ENCODE results near the gene PRKAG1.
"Not testable (repeated sequence)": the region's sequence is repeated elsewhere in the genome, so short reads cannot be mapped to it uniquely, and the experiment has no call there.

The PRKAG1 gene

DNA sequence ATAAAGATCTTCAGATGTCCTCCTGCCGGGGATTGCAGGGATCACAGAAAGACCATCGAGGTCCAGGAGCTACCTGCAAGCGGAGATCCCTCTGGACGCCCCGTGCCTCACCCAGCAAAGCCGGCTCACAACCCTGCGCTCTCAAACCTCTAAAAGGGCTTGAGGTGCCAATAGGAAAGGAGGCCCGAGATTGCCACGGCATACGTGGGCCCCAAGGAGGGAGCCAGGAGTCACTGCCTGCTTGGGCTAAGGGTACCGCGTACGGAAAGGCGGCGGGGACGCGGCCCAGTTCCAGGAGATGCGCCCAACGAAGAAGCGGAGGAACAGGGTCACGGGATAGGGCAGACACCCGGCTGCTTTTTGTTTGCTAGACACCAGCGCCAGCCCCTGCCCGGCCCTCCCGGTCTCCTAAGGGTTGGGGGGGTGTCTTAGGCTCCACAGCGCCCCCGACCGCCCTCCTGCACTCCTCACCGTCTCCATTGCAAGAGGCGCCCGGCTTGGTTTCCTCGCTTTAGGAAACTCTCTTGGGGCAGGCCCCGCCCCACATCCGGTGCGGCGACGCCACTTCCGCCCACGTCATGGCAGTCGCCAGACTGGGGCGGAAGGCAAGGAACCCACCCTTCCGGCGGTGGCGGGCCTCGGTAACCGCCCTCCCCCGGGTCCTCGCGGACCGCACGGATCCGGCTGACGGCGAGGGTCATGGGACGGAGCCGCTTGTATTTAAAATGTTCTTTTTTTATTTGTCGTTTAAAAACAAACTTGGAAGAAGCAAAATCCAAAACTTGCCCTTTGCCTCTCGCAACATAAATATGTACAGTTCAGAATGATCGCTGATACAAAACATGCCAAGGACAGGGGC lies at the start of gene PRKAG1:
Gene PRKAG1 (minus strand): TSS at position 516 of the 859 bp plus-strand sequence. CDS start 36 bp downstream, at position 480.
- peak; percentile 95 for DNase-seq (ENCODE audit: low read depth, low spot score)

DNA sequence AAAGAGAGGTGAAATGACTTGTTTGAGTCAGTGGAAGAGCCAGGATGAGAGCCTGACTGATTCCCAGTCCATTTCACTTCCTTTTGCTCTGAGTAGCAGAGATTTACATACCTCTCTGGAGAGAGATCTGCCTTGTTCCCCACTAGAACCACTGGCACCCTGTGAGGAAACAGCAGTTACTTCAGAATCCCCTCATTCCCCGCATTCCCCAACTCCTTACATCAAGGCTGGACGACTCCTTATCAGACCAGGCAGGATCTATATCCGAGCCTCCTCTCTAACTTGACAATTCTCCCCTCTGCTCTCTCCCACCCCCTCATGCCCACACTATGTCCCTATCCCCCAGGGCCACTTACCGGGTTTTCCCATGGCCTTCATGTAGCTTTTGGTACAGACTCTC lies 47.5 kb upstream of the PRKAG1 start:
- DNase-seq (ENCODE audit: low read depth, low spot score), result no peak

DNA sequence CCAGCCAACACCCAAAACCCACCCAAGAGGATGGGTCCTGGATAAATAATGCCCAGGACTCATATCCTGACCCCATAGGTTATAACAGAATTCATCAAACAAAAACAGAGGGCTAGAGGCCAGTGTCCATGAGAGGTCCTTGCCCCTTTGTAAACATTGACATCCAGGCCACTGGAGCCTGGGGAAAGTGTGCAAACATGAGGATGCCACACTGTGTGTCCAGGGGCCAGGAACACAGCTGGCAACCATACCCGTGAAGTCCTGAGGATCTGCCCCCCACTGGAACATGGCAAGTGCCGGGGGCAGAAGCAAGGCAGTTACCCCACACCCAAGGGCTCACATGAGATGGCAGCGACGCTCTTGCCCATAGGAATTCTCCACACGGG lies 46.2 kb upstream of the PRKAG1 start:
- no peak for DNase-seq (ENCODE audit: low read depth, low spot score)

DNA sequence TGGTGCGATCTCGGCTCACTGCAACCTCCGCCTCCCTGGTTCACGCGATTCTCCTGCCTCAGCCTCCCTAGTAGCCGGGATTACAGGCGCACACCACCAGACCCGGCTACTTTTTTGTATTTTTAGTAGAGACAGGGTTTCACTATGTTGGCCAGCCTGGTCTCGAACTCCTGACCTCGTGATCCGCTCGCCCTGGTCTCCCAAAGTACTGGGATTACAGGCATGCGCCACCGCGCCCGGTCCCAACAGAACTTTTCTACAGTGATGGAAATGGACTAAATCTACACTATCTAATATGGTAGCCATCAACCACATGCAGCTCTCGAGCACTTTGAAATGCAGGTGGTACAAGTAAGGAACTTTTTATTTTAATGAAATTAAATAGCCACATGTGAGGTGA lies 43.3 kb upstream of the PRKAG1 start:
- not testable (repeated sequence) for DNase-seq (ENCODE audit: low read depth, low spot score)

DNA sequence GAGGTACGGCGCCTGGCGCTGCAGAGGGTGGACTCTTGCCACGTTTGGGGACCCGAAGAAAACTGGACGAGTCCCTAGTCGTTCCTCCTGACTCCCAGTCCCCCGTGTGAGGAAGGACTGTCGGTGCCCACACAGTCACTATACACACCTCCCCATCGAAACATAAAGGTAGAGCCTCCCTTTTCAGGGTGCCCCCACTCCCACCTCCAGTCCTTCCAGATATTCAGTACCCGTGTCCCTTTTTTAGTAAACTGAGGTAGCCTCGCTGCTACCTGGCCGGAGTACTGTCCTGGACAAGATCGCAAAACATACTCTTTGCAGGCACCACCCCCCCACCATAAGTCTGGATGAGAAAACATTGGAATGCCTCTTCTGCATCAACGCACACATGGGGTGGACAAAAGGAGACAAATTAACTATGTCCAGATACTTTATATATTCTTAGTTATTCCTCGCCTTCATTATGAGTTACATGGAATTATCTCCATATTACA lies 42.6 kb upstream of the PRKAG1 start:
- DNase-seq (ENCODE audit: low read depth, low spot score), result no peak

DNA sequence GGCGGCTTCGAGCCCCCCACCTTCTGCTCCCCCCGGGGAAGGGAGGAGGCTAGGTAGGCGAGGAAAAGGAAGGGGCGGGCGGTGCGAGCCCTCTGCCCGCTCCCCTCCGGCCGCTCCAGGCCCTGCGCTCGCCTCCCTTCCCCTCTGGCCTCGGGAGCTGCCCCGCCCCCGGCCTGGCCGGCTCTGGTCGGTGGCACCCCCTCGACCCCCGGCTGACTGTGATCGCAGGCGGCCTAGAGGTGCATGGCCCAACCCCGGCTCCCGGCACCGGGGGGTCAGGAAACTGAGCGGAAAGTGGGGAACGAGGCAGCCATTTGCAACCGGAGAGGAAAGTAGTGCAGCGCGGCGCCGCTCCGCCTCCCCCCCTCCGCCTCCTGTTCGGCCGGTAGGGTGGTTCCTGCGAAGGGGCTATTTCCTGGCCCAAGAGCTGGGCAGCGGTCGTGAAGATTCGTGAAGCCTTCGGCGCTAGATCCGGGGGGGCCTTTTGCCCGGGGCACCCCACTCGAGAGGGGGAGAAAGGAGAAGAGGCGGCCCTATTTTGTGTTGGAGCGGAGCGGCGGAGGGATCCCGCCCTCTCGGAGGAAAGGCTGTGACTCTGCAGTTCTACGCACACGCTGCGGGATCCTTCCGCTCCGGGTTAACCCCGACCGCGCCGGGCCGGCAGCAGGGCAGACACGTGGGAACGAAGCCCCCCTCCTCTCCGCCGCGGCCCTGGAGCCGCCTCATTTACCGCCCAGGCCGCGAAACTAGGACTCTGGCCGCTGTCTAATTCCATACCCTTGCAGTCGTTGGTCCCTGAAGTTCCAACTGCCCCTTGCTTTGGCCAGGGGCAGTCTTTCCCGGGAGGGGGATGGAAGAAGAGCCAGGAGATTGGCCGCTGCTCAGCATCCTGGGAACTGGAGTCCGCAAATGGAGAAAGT lies 41.9 kb upstream of the PRKAG1 start, which contains the start of gene KMT2D:
Gene KMT2D (minus strand): TSS at position 558 of the 920 bp plus-strand sequence. CDS start 5,470 bp downstream, outside the sequence.
- peak; percentile 85 for DNase-seq (ENCODE audit: low read depth, low spot score)

DNA sequence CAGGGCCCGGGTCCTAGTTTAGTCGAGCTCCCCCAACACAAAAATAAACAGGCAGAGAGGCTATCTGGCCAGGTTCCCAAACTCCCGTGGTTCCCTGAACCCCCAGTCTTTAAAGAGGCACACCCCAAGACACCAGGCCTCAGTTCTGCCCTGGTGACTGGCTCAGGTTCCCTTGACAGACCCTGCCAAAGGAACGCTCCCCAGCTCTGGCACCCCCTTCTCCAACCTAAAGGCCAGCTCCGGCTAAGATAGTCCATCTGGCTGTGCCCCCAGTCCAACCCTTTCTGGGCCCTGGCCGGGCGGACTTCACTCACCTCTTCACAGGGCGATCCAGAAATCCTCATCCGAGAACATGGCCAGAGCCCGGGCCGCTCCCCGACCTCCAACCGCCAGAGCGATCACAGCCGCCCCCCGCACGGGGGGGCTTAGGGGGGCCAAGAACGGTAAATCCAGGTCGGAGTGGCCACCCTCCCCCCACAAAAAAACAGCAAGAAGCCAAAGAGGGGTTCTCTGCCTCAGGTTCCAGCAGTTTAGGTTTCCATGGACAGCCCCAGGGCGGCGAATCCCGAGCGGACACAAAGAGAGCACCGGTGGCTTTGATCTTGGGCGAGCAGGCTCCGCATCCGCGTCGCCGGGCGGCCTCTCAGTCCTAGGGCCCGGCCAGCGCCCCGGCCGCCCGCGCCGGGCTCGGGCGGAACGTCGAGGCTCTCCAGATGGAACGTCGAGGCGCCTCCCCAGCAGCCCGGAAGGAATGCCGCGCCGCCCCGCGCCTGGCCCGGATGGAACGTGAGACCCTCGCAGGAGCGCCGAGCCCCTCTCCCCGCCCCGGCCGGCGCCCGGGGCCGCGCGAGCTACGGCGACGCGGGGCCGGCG lies 41.0 kb upstream of the PRKAG1 start:
- DNase-seq (ENCODE audit: low read depth, low spot score), result no peak

DNA sequence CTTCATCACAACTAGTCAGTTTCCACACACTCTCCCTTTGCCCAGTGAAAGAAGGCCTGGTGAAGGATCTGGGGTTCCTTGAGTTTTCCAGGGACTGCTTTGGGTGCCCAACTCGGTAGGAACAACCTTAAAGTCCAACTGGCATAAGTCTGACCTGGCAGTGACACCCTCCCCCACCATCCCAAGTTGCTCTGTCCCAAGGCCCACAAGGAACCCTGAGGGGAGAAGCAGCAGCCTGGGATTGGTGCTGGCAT lies 40.4 kb upstream of the PRKAG1 start:
- DNase-seq (ENCODE audit: low read depth, low spot score), result no peak

DNA sequence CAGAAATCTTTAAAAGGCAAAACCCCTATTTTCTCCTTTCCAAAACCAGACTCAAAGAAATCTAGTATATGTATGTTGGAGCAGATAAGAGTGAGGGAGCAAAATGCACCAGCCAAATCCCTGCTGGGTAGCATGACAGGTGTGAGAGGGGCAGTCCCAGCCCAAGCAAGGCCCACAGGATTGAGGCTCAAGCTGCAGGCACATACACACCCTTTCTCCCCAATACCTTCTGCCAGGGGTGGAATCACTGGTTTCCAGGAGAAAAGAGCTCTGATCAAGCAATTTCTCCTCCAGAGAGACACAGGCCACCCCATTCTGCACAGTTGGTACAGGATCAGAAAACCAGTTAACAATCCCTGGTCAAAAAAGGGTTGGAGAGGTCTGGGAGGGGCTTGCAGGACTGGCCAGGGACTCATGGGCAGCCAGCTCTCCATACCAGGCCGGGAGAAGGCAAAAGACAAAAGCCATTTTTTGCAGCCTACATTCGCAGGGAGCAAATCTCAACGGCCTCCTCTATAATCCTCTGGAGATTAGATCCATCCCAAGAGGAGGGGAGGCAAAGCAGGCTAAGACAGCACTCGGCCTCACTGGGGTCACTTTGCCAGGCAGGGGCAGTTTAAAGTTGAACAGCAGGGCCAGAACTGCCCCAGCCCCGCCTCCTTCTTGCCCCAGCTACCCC lies 39.9 kb upstream of the PRKAG1 start:
- no peak for DNase-seq (ENCODE audit: low read depth, low spot score)

DNA sequence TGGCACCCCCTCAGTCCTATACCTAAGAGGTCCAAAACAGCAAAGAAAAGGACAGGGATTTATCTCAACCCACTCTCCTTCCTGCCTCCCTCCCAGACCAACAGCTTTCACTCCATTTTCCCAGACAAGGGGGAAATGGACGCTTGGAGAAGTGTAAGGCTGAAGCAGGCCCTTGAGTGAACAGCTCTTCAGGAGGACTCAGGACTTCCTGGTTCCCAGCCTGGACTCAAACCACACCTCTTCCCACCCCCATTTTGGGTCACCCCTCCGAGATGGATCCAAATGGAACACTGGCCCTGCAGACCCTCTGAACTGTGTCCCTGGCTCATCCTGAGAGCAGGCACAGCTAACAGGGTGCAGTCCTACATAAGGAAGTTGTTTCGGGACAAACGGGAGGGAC lies 39.3 kb upstream of the PRKAG1 start:
- no peak for DNase-seq (ENCODE audit: low read depth, low spot score)

DNA sequence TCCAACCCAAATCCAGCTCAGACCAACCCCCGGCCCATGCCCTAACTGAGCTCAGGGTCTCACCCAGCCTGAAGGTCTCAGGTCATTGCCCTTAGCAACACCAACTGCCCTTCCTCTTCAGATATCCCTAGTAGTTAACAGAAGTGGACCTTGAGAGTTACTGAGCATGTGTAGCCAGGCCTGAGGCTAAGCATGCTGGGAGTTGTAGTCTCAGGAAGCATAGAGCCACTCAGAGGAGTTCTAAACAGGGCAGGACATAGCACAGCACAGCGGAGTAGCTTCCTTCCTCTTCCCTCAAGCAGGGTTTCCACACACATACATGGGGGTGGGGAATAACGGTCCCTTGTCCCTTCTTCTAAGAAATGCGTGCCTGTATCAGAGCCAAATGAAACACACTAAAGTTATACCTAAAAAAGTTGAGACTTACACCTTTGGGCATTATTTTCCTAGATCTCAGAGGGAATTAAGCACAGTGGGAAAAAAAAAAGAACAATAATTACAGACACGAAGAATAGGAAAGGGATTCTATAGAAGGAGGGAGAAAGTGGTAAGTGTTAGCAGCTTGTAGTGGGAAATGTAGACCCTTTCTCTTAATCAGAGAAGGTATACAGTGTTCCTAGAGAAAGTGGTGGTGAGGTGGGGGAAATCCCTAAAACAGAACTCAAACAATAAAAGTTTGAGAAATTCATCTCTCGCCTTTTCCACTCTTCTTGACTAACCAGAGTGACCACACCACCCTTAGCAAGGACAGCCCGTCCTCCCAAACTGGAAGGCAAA lies 37.6 kb upstream of the PRKAG1 start:
- no peak for DNase-seq (ENCODE audit: low read depth, low spot score)

DNA sequence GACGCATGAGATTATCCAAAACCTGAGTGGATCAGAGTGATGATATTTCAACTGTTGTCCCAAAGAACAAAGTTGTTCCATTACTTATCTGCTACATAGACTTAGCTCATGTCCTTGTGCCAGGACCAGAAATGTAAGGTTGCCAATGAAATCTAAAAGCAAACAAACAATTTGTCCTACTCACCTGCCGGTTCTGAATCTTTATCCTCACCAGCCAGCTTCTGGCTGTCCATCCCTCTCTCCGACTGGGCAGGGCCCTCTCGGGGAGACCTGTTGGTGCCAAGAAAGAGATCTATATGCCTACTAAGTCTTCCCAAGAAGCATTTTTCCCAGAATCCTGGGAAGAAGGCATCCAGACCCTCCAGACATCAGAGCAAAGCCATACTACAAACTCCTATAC lies 36.5 kb upstream of the PRKAG1 start:
- DNase-seq (ENCODE audit: low read depth, low spot score), result no peak

DNA sequence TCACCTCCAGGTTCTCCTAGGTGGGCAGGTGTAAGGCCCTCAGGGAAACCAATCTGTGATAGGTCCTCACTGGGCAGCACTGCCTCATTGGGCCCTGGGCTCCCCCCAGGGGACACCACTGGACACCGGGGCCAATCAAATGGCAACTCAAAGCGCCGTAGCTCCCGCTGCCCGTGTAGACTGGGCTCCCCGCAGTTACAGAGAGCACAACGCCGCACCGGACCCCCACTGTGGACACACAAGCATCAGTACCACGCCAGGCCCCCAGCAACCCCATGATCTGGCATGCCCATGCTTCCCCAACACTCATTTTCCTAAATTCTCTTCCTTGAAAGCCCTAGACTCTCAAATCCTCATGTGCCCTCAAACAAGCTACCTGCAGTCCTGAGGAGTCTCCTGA lies 35.9 kb upstream of the PRKAG1 start:
- DNase-seq (ENCODE audit: low read depth, low spot score), result no peak

DNA sequence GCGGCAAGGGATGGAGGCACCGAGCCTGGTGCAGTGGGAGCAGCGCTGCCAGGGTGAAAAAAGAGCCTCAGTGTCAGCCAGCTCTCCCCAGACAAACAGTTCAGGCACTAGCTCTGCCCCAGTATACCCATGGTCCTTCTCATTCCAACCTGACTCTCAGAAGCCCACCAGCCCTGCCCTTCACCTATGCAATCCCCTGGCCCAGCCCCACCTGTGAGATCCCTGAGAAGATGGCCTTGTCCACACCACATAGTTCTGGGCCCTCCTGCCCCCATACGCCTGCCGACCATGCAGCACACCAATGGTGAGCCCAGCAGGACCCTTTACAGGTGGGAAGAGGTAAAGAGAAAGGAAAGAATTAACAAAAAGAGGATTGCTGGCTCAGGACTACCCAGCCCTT lies 35.5 kb upstream of the PRKAG1 start:
- no peak for DNase-seq (ENCODE audit: low read depth, low spot score)

DNA sequence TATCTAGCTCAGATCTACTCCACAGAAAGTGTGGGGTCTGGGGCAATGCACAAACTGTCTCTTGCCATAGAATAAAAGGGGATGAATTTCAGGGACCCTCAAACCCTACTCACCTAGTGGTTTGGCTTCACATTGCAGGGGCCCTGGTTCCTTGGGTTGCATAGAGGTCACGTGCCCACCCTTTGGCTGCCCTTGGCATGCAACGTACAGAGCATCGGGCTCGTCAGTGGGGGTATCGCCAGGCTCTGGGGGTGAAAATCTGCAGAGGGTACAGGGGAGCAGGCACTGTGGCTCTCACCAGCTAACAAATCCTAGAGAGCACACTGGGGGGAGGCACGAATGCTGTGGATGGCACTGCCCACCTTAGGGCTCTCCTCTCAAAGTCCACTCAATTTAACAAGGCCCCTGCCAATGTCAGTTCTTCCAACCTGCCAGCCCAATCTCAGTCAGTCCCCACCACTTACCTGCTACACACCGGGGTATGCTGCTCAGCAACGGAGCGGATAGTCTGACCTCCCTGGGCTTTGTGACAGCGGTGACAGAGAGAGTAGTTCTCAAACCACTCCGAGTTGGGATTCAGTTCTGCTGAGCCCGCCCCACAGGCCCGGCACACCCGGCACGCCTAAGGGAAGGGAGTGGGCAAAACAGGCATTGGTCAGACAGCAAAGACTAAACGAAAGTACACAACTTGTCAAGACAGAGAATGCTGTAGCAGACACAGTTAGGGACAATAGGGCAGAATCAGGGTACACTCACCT lies 34.1 kb upstream of the PRKAG1 start:
- DNase-seq (ENCODE audit: low read depth, low spot score), result no peak

DNA sequence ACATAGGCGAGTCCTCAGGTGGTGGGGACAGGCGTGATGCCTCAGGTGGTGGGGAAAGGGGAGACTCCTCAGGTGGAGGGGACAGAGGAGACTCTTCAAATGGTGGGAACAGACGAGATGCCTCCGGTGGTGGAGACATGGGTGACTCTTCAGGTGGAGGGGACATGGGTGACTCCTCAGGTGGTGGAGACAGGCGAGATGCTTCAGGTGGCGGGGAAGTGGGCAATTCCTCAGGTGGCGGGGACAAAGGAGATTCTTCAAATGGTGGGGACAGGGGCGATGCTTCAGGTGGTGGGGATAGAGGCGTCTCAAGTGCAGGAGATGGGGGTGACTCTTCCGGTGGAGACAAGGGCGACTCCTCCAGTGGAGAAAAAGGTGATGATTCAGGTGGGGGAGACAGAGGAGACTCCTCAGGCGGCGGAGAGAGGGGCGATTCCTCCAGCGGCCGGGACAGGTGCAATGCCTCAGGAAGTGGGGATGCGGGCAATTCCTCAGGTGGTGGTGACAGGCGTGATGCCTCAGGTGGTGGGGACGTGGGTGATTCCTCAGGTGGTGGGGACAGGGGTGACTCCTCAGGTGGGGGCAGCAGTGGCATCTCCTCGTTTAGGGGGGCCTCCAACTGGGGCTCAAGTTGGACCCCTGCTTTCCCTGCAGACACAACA lies 33.3 kb upstream of the PRKAG1 start:
- DNase-seq (ENCODE audit: low read depth, low spot score), result no peak

DNA sequence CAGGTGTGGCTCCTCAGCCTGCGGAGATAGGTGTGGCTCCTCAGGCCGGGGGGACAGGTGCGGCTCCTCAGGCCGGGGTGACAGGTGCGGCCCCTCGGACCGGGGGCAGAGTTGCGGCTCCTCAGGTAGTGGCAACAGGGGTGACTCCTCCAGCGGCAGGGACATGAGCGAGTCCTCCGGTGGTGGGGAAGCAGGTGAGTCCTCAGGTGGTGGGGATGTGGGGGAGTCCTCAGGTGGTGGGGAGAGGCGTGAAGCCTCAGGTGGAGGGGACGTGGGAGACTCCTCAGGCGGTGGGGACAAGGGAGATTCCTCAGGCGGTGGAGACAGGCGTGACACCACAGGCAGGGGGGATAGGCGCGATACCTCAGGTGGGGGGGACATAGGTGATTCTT lies 32.8 kb upstream of the PRKAG1 start:
- no peak for DNase-seq (ENCODE audit: low read depth, low spot score)

DNA sequence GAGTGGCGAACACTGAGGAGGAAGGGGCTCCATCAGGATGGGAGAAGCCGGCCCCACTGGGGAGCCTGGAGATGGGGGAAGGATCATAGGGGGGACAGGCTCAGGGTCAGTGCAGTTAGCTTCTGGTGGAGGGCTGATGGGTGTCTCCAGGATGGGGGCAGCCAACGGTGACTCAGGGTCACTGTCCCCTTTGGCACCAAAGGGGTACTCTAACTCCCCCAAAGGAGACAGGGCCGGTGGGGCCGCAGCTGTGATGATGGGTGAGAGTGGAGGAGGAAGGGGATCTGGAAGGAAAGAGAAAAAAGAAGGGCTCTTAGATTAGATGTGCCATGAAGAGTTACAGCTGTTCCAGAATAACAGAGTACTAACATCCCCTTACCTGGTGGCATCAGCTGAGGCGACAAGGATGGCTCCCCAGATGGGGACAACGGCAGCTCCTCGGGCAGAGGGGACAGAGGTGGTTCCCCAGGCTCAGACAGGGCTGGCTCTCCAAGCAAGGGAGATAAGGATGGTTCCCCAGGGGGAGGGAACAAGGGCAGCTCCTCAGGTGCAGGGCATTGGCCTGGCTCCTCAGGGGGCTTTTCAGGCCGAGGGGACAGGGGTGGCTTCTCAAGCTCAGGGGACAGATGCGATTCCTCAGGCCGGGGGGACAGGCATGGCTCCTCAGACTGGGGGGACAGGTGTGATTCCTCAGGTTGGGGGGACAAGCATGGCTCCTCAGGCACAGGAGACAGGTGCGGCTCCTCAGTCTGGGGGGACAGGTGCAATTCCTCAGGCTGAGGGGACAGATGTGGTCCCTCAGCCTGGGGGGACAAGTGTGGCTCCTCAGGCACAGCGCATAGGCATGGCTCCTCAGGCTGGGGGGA lies 32.2 kb upstream of the PRKAG1 start:
- DNase-seq (ENCODE audit: low read depth, low spot score), result no peak

Measured in smooth muscle cell of the brain vasculature (primary cell).